Kidney epithelial cell (primary cell): ENCODE data around the gene KIF26A. TPM values are rescaled to one million over a fixed set of nuclear protein-coding genes. Genes with fewer than 3 reads are reported as not detected.

ENCODE experiments used
- DNase-seq: peaks from one replicate; pipeline ENCODE4 v3.0.0-alpha.2; 2010; ENCODE audit warnings: low read depth
- H3K27me3 ChIP-seq: 2 replicates; pipeline ENCODE4 v1.6.0; 2011; ENCODE audit warnings: low read length; ENCODE audit not compliant: control insufficient read depth, insufficient read depth
- H3K36me3 ChIP-seq: 2 replicates; pipeline ENCODE4 v1.5.1; 2011; ENCODE audit warnings: low read length; ENCODE audit not compliant: control insufficient read depth, insufficient read depth
- H3K4me3 ChIP-seq: 2 replicates; pipeline ENCODE4 v1.5.1; 2011; ENCODE audit warnings: low read depth, mild to moderate bottlenecking, control low read depth, low read length
- total RNA-seq: library from RNA; depleted of rRNA; stranded (reverse); fragments of >200 nt; gene quantifications from 2 replicates; pipeline ENCODE4 v1.2.3, GENCODE V29; 2015
- TF ChIP-seq, protein P1 (sequence below): IDR thresholded peaks from 2 replicates; pipeline ENCODE4 v1.5.1; 2011; ENCODE audit warnings: mild to moderate bottlenecking, moderate library complexity, low read length, control low read depth, inconsistent platforms; ENCODE audit not compliant: insufficient read depth, poor library complexity, severe bottlenecking

KIF26A gene
- total RNA-seq, 1 donor from 2014 or later: 0.21 TPM

DNA sequence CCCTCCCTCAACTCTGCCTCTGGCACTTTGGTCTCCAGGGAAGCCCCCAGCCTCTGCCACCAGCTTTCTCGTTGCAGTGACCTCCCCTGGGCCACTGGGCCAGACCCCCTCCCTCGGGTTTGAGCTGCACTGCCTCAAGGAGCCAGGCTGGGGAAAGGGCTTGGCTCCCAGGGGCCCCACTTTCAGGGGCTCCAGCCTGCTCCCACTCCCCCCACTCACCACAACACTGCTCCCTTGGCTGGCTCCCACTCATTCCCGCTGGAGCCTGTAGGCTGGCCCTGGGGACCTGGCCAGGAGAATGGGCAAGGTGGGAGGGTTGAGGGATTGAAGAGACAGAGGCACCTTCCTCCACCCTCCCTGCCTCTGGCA is 19.3 kb upstream of the KIF26A start:
- TF ChIP-seq, protein P1, sequence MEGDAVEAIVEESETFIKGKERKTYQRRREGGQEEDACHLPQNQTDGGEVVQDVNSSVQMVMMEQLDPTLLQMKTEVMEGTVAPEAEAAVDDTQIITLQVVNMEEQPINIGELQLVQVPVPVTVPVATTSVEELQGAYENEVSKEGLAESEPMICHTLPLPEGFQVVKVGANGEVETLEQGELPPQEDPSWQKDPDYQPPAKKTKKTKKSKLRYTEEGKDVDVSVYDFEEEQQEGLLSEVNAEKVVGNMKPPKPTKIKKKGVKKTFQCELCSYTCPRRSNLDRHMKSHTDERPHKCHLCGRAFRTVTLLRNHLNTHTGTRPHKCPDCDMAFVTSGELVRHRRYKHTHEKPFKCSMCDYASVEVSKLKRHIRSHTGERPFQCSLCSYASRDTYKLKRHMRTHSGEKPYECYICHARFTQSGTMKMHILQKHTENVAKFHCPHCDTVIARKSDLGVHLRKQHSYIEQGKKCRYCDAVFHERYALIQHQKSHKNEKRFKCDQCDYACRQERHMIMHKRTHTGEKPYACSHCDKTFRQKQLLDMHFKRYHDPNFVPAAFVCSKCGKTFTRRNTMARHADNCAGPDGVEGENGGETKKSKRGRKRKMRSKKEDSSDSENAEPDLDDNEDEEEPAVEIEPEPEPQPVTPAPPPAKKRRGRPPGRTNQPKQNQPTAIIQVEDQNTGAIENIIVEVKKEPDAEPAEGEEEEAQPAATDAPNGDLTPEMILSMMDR: no peak
- Histone ChIP-seq H3K27me3 (peaks cover 43% of the 10 kb centered on the region), H3K4me3 (no peak overlapping the region), H3K36me3 (no peaks in the 10 kb centered on the region)
- no peak for DNase-seq

DNA sequence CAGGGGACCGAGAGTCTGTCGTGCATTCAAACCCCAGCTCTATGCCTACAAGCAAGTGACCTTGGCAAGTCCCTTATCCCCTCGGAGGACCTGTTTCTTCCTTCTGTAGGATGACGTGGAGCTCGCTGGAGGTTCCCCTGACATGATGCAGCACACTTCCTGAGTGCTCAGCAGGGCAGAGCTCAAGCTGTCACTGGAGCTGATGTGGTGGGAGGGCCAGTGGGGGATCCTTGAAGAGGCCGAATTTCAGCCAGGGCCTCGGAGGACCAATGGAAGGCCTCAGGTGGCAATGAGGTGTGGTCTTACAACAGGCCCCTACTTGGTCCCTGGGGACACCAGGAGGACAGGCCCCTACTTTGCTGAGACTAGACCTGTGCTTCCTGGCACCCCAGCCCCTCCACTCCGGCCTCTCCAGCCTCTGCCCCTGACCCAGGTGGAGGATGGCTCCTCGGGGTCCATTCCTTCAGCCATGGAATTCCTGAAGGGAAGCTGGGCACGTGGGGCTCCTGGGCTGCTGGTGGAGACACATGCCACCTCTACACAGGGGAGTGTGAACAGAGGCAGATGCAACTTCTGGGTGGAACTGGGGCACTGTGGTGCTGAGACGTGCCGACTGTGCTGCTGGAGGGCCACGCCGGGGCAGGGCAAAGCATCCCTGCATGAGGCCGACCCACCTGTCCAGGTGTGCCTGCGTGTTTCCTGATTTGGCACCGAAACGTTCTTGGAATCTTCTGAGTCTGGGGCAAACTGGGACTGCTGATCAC is 18.7 kb upstream of the KIF26A start:
- no peak overlapping the region for H3K4me3 ChIP-seq
- DNase-seq: no peak
- TF ChIP-seq, protein P1: no peak
- H3K27me3 ChIP-seq: peaks cover 43% of the 10 kb centered on the region
- no peaks in the 10 kb centered on the region for H3K36me3 ChIP-seq

DNA sequence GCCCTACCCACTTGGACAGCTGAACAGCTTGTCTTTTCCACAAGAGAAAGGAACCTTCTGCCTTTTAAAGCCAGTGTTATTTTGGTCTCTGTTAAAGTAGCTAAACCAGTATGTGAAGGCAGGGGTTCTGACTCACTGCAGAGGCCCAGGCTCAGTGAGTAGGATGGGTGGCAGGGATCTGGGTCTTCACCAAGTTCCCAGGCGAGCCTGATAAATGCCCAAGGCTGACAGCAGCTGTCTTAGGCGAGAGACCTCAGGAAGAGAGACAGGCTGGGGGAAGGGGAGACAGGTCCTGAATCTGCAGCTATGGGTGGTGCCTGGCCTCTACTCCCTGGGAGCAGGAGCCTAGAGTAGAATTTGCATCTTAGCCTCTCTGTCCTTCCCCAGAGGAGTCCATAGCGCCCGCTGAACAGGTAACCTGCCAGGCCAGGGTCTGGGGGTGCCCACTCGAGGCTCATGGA is 18.1 kb upstream of the KIF26A start:
- no peaks in the 10 kb centered on the region for H3K36me3 ChIP-seq
- H3K27me3 ChIP-seq: peaks cover 41% of the 10 kb centered on the region
- DNase-seq: no peak
- H3K4me3 ChIP-seq: no peak overlapping the region
- TF ChIP-seq, protein P1: no peak

DNA sequence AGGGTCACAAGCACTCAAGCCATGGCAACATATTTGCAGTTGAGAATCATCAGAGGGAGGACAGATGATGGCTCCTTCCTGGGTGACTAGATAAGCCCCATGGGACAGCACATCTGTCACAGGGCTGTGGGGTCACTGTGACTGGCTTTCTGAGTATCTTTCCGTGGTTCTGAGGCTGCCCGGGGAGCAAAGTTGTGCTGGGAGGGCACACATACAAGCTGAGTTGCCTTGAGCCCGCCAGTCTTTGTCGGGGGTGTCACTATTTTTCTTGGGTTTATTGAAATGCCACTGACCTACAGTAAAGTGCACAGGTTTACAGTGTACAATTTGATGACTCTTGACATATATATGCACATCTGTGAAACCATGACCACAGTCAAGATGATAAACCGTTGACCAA is 17.2 kb upstream of the KIF26A start:
- no peak overlapping the region for H3K4me3 ChIP-seq
- DNase-seq: no peak
- H3K36me3 ChIP-seq: no peaks in the 10 kb centered on the region
- TF ChIP-seq, protein P1: no peak
- peaks cover 35% of the 10 kb centered on the region for H3K27me3 ChIP-seq

DNA sequence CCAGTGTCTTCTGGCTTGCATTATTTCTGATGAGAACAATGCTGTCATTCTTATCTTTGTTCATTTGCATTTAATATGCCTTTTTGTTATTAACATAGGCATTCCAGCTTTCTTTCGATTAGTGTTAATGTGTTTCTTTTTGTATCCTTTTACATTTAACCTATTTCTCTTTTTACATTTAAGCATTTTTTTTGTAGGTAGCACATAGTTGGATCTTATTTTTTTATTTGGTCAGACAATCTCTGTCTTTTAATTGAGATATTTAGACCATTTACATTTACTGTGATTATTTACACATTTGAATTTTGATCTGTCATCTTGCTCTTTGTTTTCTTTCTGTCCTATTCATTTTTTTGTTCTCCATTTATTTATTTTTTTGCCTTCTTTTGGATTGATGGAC is 14.5 kb upstream of the KIF26A start:
- Histone ChIP-seq H3K27me3 (peaks cover 10% of the 10 kb centered on the region), H3K4me3 (no peak overlapping the region), H3K36me3 (no peaks in the 10 kb centered on the region)
- TF ChIP-seq, protein P1: no peak
- no peak for DNase-seq

DNA sequence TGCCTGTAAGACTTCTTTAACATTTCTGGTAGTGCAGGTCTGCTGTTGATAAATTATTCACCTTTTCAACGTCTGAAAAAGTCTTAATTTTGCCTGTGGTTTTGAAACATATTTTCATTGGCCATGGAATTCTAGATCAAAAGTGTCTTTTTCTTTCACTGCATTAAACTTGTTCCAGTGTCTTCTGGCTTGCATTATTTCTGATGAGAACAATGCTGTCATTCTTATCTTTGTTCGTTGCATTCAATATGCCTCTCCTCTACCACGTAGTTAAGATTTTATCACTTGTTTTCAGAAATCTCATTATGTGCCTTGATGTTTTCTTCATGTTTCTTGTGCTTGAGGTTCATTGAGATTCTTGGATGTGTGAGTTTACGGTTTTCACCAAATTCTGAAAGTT is 13.4 kb upstream of the KIF26A start:
- Histone ChIP-seq H3K4me3 (no peak overlapping the region), H3K36me3 (no peaks in the 10 kb centered on the region), H3K27me3 (peaks cover 4% of the 10 kb centered on the region)
- DNase-seq: no peak
- TF ChIP-seq, protein P1: no peak
